Measurements from ENCODE around the gene AKAP8L.

- TF ChIP-seq EZH2 (IDR thresholded peaks at IDR 0.05; ENCODE audit: insufficient read depth, poor library complexity, severe bottlenecking): no peak
- TF ChIP-seq EZH2phosphoT487 (IDR thresholded peaks at IDR 0.05; ENCODE audit: insufficient read depth, low read depth): no peak
Measured at GRCh38 chr19:15436826-15437110, 18.0 kb upstream of the AKAP8L start.
